HG03139 (cell line): Measurements from ENCODE around the gene LEPR.
A peak's percentile ranks its signal among the peaks of the same experiment; 100 is the strongest.
"Not testable (repeated sequence)": the region's sequence is repeated elsewhere in the genome, so short reads cannot be mapped to it uniquely, and the experiment has no call there.

Experiments
- ATAC-seq: cut with Tn5 transposase; IDR thresholded peaks from one replicate; pipeline ENCODE4 v1.9.1; 2021; ENCODE audit not compliant: unreplicated experiment

Gene LEPR, protein sequence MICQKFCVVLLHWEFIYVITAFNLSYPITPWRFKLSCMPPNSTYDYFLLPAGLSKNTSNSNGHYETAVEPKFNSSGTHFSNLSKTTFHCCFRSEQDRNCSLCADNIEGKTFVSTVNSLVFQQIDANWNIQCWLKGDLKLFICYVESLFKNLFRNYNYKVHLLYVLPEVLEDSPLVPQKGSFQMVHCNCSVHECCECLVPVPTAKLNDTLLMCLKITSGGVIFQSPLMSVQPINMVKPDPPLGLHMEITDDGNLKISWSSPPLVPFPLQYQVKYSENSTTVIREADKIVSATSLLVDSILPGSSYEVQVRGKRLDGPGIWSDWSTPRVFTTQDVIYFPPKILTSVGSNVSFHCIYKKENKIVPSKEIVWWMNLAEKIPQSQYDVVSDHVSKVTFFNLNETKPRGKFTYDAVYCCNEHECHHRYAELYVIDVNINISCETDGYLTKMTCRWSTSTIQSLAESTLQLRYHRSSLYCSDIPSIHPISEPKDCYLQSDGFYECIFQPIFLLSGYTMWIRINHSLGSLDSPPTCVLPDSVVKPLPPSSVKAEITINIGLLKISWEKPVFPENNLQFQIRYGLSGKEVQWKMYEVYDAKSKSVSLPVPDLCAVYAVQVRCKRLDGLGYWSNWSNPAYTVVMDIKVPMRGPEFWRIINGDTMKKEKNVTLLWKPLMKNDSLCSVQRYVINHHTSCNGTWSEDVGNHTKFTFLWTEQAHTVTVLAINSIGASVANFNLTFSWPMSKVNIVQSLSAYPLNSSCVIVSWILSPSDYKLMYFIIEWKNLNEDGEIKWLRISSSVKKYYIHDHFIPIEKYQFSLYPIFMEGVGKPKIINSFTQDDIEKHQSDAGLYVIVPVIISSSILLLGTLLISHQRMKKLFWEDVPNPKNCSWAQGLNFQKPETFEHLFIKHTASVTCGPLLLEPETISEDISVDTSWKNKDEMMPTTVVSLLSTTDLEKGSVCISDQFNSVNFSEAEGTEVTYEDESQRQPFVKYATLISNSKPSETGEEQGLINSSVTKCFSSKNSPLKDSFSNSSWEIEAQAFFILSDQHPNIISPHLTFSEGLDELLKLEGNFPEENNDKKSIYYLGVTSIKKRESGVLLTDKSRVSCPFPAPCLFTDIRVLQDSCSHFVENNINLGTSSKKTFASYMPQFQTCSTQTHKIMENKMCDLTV

DNA sequence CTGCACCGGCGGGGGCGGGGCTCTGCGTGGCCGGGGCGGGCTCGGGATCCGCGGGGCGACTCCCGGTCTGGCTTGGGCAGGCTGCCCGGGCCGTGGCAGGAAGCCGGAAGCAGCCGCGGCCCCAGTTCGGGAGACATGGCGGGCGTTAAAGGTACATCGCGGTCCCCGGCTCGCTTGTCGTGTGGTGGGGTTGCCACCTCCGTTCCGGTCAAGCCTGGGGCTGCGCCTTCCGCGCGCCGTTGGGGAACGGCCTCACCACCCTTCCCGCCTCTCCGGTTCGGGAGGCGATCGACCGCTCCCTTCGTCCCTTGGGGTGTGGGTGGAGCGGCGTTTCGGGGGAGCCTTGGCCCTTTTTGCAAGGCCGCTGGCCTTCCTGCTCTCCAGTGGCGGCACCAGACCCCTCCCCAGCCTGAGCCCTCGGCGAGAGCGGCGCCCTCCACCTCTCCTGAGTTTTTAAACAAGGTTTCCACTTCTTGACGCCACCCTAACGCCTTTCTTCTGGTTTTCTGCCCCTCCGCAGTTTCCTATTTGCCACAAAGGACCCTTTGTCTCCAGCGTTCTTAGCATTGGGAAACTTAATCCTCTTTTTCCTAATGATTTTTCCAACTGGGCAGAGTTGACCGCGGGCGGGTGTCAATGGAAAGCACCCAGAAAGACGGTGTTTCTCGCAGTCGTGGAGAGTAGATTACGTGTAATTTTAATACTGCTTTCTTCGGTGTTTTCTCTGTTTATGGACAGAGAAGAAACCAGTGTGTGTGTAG is at the start of gene LEPR, which contains the start of gene LEPROT:
LEPR (plus strand) TSS at position 79 of the 761 bp plus-strand sequence. CDS start 144,898 bp downstream, outside the sequence.
LEPROT (plus strand) TSS at position 79 of the 761 bp plus-strand sequence; CDS start at position 136, 57 bp downstream.
- ATAC-seq = no peak

- no peak for ATAC-seq
These were observed 48.9 kb upstream of the LEPR start for GRCh38 chr1:65371544-65371943.

DNA sequence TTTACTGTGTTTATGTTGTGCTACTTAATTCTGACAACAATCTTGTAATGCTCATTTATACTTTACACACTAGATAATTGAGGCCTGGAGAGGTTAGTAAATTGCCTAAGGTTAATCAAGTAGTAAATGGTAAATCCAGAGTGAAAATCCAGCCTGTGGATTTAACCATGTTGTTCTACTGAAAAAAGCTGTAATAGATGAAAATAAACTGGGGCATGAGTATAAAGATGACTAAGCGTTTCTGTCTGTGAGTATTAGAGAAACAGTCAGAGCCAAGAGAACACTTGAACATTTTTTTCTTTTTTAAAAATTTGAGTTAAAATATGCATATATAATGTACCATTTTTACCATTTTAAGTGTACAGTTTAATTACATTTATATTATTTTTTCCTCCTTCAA is 47.9 kb upstream of the LEPR start:
- ATAC-seq = no peak

DNA sequence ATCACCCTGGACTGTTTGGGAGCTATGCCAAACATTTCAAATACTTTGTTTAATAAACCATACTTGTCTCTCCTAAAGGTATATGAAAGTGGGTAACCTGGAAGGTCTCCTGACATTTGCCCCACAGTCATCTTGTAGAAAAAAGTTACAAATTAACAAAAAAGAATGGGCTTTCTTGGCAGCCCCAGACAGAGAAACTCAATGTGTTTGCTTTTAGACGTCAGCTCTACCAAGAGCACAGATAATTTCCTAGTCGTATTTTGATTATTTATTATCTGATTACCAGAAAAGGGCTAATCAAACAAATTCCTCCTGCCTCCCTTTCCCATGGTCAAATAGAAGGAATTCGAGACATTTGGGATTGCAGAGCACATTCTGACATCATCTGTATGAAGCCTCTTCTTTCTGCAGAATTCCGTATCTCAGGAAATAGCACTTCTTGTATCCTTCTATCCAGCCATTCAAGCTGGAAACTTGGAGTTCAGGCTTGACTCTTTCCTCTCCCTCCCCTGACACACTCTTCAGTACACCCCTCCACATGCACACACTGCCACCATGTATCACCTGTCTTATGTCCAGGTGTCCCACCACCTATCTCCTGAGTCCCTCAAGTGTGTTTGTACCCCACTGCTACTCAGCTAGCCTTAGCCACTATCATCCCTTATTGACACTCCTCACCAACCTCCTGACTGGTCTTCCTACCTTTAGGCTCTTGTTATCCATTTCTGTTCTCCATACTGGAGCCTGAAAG is 42.8 kb upstream of the LEPR start:
- ATAC-seq = no peak

DNA sequence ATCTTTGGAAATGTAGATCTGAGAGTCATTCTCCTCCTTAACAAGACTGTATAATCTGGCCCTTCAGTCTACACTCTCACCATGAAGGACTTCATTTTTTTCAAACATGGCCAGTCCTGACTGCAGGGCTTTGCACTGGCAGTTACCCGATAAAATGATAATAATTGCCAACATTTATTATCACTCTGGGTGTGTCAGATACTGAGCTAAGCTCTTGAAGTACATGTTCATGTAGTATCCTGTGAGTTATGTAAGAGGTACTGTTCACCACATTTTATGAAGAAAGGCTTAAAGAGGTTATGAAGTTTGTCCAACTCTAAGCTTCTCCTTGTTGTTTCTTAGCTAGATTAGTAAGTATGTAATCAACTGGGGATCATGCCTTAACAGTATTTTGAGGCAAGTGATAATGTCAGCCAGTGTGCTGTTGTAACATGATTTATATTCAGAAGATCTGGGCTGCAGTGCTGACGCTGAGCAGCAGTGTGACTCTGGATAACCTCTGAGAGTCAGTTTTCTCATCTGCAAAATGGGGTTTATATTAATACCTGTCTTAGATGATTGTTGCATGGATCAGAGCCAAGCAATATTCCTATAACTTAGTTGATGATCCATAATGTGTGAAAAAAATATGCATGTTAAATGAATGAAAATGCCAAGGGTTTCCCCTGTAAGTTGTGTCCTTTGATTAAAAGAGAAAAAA is 42.1 kb upstream of the LEPR start:
- no peak for ATAC-seq

DNA sequence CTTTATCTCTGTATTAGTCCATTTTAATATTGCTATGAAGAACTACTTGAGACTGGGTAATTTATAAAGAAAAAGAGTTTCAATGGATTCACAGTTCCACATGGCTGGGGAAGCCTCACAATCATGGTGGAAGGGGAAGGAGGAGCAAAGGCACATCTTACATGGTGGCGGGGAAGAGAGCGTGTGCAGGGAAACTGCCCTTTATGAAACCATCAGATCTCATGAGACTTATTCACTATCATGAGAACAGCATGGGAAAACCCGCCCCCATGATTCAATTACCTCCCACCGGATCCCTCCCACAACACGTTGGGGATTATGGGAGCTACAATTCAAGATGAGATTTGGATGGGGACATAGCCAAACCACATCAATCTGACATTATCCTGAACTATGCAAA is 36.0 kb upstream of the LEPR start:
- not testable (repeated sequence) for ATAC-seq

- ATAC-seq = no peak
These were observed 34.0 kb upstream of the LEPR start for GRCh38 chr1:65386439-65386838.

DNA sequence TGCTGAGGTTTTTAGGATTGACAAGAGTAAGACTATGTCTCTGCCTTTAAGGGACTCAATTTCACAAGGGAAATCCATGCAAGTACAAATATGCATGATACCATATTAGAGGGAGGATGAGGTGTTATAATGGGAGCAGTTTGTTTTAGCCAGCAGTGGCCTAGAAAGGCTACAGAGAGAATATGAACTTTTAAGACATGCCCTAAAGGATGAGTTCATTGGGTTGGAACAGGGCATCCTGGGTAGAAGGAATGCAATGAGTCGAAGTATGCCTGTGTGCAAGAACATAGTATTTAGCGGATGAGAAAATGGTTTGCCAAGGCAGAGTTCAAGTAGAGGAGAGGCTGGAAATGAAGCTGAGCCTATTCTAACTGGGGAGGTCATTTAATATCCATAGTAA is 32.6 kb upstream of the LEPR start:
- no peak for ATAC-seq

GRCh38 chr1:65388908-65389695 is 31.4 kb upstream of the LEPR start:
- no peak for ATAC-seq

GRCh38 chr1:65392497-65392896 is 28.0 kb upstream of the LEPR start:
- no peak for ATAC-seq

GRCh38 chr1:65393347-65393746 is 27.1 kb upstream of the LEPR start:
- ATAC-seq = peak; percentile 80

DNA sequence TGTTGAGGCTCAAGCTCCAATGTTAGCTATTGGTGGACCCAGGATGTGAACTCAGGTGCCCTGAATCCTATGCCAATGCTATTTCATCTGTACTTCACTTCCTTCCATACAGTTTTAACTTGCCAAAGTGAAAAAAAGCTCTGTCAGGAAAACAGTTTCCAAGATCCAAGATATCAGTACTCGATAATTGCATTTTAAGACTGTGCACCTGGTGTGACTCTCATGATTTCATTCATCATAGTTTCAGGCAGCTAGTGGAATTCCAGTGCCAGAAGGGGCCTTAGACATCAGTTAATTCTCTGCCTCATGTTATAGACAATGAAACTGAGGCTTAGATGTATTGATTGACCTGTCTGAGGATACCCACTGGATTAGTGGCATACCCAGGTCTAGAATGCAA is 26.5 kb upstream of the LEPR start:
- ATAC-seq = no peak

DNA sequence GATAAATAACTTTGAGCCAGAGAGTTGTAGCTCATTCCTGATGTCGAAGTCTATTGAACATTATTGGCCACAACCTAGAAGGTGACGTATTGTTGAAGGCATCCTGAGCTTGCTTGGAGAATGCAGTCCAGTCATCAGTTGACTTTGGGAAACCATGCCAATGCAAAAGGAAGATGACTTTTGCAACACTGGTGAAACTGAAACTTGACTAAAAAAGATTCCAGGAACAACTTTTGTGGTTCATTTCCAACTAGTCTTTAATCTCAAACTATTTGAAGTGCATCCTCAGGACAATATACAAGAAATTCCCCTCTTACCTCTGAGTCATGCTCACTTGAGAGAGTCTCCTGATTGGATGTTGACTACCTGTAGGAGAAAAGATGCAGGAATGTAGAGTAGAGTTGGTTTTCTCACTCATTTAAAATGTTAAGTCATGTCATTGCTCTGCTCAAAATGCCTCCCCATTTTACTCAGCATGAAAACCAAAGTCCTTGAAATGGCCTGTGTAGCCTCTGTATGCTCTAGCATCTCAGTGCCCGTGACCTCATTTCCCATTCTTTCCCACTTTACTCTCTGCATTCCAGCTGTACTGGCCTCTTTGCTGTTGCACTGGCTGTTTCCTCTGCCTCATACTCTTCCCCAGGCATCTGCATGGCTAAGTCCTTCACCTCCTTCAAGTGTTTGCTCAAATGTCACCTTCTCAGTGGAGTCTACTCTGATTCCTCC is 24.4 kb upstream of the LEPR start:
- ATAC-seq = no peak

DNA sequence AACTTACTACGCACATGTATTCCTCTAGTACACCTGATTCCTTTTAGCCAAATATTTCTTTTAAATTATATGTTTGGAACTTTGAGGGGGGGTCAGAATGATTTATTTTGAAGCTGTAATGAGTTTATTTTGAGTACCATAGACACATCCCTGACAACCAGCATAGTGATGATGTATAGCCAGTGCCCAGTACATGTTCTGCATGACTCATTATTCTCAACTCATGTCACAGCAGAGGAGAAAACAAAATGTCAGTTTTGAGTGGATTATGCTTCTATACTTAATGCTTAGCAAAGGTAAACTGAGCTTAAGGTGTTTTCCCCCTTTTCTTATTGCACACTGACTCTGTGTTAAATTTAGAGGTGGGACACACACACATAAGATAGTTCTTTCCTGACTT is 22.4 kb upstream of the LEPR start:
- ATAC-seq = no peak

DNA sequence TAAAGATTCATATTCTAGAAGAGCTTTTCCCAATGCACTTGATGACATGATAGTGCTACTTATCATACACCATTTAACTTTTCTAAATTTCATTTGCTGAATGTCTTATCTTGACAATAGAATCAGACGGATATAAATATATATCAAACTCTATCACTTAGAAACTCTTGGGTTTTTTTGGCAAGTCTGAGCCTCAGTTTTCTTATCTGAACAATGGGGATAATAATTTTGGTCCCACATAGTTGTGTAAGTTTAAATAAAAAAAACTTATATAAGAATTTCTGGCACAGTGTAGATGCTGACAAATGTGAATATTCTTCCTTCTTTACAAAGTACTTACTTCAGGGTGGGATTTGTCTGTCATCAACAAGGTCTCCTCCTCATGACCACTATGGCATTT is 21.5 kb upstream of the LEPR start:
- no peak for ATAC-seq

DNA sequence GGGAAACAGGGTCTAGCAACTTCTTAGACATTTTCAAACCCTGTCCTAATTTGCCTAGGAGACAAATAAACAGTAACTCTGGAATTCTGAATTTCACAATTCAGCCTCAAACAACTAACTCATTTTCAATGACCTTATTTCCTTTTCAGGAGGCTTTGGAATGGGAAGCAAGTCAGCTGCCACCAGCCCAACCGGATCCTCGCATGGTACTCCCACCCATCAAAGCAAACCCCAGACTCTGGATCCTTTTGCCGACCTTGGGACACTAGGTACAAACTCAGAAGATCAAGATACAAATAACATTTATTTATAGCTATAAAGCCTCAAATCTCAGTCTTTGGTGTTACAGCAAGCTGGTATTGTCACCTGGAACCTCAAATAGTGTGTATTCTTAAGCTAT is 18.9 kb upstream of the LEPR start:
- ATAC-seq = no peak

- ATAC-seq = no peak
These were observed 15.5 kb upstream of the LEPR start for GRCh38 chr1:65404941-65405340.

DNA sequence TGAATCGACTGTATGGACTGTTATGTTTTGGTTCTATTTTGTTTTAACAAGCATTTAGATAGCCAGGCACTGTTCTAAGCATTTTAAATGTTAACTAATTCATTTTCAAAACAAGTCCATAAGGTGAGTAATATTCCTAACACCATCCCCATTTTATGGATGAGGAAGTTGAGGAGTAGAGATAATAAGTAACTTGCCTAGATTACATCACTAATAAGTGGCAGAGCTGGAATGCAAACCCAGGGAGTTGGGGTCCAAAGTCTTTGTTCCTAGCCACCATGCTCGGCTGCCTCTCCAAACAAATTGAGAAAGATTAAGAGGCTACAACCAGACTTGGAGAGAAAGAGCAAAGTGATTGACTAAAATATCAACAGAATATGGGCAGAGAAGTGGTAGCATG is 12.6 kb upstream of the LEPR start:
- no peak for ATAC-seq
